Testis (tissue), 3 donors: Measurements from ENCODE around the gene MAMDC2. TPM values are rescaled to one million over a fixed set of nuclear protein-coding genes. Genes with fewer than 3 reads are reported as not detected.

ENCODE experiments used
- DNase-seq: peaks from one replicate; pipeline ENCODE4 v3.0.0-alpha.2; 2019
- H3K27ac ChIP-seq, 2 donors: fragments of 200-600 bp; sonication (generic); one replicate each; pipeline ENCODE4 v1.5.1; 2019
- H3K27me3 ChIP-seq: fragments of 200-600 bp; sonication (generic); one replicate; pipeline ENCODE4 v1.5.1; 2019
- H3K36me3 ChIP-seq: fragments of 200-600 bp; sonication (generic); one replicate; pipeline ENCODE4 v1.5.1; 2017; ENCODE audit warnings: low read depth; ENCODE audit errors: missing control alignments
- H3K4me1 ChIP-seq: fragments of 200-600 bp; sonication (generic); one replicate; pipeline ENCODE4 v1.5.1; 2019
- H3K4me3 ChIP-seq, 2 donors: fragments of 200-600 bp; sonication (generic); one replicate each; pipeline ENCODE4 v1.5.1; 2017 to 2019
- H3K9me3 ChIP-seq: fragments of 200-600 bp; sonication (generic); one replicate; pipeline ENCODE4 v1.5.1; 2017
- POLR2A ChIP-seq: fragments of 450-650 bp; IDR thresholded peaks from one replicate; pipeline ENCODE4 v1.6.1; 2017; ENCODE audit warnings: antibody characterized with exemption, mild to moderate bottlenecking, moderate library complexity
- WGBS, 2 donors: methylation state at CpG; one replicate each; pipeline ENCODE4 v1.1.5; 2018; 5-methylcytosine and 5-hydroxymethylcytosine counted together
- intact Hi-C: fragments of 100-400 bp; cut with DNase I; formaldehyde crosslinking; loops from one replicate; pipeline ENCODE4 v1.15.1; 2023; ENCODE audit warnings: low total_unique reads
- polyA plus RNA-seq: library from polyadenylated mRNA; stranded (reverse); fragments of 350-450 nt; fragmentation: Illumina TruSeq; extraction: RNeasy Lipid Tissue Mini Kit (QIAGEN cat#74804); gene quantifications from one replicate; pipeline ENCODE4 v1.2.3, GENCODE V29; 2014; ENCODE audit warnings: low read depth, low replicate concordance; ENCODE audit not compliant: insufficient read depth
- total RNA-seq, 2 donors: library from RNA; depleted of rRNA; stranded (reverse); fragments of >200 nt; gene quantifications; one replicate each; pipeline ENCODE4 v1.2.3, GENCODE V29; 2016
- TF ChIP-seq, protein P1 (sequence below), 3 experiments: fragments of 450-650 bp in 2 of 3; fragments of 200-600 bp in 1 of 3; sonication (generic) in 1 of 3; IDR thresholded peaks; one replicate each; pipeline ENCODE4 v1.5.1; 2016 to 2019; ENCODE audit warnings: antibody characterized with exemption in 3 of 3, mild to moderate bottlenecking in 2 of 3, moderate library complexity in 1 of 3

The MAMDC2 gene
- total and polyA plus RNA-seq, 3 donors from 2014 or later, result 13.7 to 28.3 (median 15.1) TPM

DNA sequence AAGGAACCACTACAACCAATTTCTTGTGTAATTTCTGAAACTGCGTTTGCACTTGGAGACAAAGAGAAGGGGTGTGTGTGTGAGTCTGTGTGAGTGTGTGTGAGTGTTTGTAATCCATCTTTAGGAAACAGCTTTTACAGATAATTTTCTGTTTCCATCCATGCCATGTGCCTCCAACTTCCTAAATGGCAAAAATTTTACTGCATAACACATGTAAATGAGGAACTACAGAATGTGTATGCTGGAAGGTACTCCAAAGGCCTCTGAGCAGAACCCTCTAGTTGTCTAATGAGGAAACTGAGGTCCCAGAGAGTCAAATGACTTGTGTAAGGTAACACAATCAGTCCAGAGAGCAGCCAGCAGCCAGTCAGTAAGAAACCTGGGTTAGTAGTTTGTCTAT, 20.8 kb downstream of the MAMDC2 start:
- no peaks in the 10 kb centered on the region for H3K9me3 ChIP-seq
- intact Hi-C loops, result no loop called here
- H3K4me1 ChIP-seq, result peaks cover 25% of the 10 kb centered on the region
- no peaks in the 10 kb centered on the region for H3K36me3 ChIP-seq
- H3K4me3 ChIP-seq, result no peak overlapping the region
- H3K27me3 ChIP-seq, result no peaks in the 10 kb centered on the region
- DNase-seq, result no peak
- TF ChIP-seq, protein P1, sequence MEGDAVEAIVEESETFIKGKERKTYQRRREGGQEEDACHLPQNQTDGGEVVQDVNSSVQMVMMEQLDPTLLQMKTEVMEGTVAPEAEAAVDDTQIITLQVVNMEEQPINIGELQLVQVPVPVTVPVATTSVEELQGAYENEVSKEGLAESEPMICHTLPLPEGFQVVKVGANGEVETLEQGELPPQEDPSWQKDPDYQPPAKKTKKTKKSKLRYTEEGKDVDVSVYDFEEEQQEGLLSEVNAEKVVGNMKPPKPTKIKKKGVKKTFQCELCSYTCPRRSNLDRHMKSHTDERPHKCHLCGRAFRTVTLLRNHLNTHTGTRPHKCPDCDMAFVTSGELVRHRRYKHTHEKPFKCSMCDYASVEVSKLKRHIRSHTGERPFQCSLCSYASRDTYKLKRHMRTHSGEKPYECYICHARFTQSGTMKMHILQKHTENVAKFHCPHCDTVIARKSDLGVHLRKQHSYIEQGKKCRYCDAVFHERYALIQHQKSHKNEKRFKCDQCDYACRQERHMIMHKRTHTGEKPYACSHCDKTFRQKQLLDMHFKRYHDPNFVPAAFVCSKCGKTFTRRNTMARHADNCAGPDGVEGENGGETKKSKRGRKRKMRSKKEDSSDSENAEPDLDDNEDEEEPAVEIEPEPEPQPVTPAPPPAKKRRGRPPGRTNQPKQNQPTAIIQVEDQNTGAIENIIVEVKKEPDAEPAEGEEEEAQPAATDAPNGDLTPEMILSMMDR (IDR thresholded peaks at IDR 0.05), result no peak
- no peak for TF ChIP-seq POLR2A
- 94 to 100% methylated on average over 1 of the region's 1 CpG for WGBS, 2 donors
- peak overlapping the region; percentile 40 to 66 for H3K27ac ChIP-seq

DNA sequence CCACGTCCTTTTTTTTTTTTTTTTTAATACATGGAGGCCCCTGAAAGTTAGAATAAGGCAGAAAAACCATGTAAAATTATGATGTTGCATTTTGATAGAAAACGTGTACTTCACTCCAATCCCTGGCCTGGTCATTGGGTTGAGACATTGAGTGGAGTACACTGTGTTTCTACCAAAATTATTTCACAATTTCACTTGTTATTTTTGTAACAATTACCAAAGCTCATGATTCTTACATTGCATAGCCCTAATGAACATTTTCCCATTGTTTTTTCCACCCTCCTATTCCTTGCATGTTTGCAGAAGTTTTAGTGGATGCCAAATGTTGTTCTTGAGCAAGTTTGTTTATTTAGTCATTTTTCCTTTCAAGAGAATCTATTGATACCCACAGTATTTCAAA, 21.9 kb downstream of the MAMDC2 start:
- Histone ChIP-seq H3K9me3 (no peaks in the 10 kb centered on the region), H3K27ac (peak overlapping the region; percentile 75 to 90), H3K4me3 (no peak overlapping the region), H3K4me1 (peaks cover 33% of the 10 kb centered on the region), H3K27me3 (no peaks in the 10 kb centered on the region), H3K36me3 (no peaks in the 10 kb centered on the region)
- intact Hi-C loops, result no loop called here
- DNase-seq, result peak; percentile 31
- TF ChIP-seq, protein P1 (IDR thresholded peaks at IDR 0.05), result no peak
- no peak for TF ChIP-seq POLR2A
- 37 to 54% methylated on average over 2 of the region's 2 CpGs for WGBS, 2 donors

DNA sequence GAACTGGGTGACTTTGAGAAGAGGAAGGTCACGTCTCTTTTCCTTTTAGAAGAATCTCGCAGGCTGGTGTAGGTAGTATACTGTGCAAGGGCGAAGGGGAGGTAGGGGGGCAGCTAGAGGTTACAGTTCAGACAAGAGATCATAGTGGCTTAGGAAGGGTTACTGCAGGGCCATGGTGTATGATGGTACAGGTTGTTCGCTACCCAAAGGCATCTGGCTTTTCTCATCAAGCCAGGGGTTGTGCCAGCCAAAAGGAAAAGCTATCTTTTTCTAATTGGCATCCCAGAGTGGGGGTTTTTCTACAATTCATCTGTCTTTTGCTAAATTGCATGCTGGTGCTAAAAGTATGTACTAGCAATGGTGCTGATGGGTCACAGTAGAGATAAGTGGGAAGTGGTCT, 22.8 kb downstream of the MAMDC2 start:
- H3K27me3 ChIP-seq, result no peaks in the 10 kb centered on the region
- no peaks in the 10 kb centered on the region for H3K9me3 ChIP-seq
- no peaks in the 10 kb centered on the region for H3K36me3 ChIP-seq
- 88 to 90% methylated on average over 4 of the region's 4 CpGs for WGBS, 2 donors
- DNase-seq, result no peak
- H3K27ac ChIP-seq, result peak overlapping the region; percentile 75 to 90
- intact Hi-C loops, result no loop called here
- H3K4me1 ChIP-seq, result peaks cover 33% of the 10 kb centered on the region
- TF ChIP-seq, protein P1 (IDR thresholded peaks at IDR 0.05), result no peak
- no peak for TF ChIP-seq POLR2A
- H3K4me3 ChIP-seq, result no peak overlapping the region

DNA sequence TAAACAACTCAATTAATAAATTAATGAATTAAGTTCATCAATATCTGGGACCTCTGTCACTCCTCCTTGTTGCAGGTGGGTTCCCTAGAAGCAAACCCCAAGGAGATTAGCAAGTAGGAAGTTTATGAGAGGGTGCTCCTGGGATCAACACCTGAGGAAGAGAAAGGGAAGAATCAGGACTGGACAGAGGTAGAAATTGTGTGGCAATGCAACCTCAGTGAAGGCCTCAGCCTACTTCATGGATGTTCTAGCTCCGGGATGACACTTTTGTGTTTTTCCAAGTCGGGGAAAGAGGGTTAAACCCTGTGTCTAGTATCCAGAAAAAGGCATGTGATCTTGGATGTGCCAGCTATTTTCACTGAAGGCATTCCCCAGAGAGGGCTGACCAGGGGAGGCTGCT, 23.2 kb downstream of the MAMDC2 start:
- Histone ChIP-seq H3K27me3 (no peaks in the 10 kb centered on the region), H3K36me3 (no peaks in the 10 kb centered on the region), H3K27ac (peak overlapping the region in 1 of 2 donors; percentile 90), H3K4me3 (no peak overlapping the region), H3K9me3 (no peaks in the 10 kb centered on the region), H3K4me1 (peaks cover 33% of the 10 kb centered on the region)
- 88 to 93% methylated on average over 2 of the region's 2 CpGs for WGBS, 2 donors
- intact Hi-C loops, result no loop called here
- DNase-seq, result no peak
- TF ChIP-seq, protein P1 (IDR thresholded peaks at IDR 0.05), result no peak
- TF ChIP-seq POLR2A, result no peak

DNA sequence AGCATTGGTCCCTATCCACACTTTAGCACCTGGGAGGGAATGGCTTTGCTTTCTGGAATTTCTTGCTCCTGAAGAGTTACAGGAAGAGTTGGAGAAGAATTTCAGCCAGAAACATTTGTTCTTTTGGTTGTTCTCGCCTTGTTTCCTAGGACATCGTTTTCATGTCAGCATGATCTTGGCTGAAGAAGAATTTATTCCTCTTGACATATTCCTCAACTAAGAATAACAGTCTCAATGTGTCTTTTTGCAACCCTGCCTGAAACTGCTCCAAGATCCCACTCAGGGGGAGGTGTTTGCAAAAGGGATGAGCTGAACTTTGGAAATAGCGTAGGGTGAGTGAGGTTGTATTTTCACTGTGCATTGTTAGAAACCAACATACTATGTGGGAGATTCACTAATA, 26.1 kb downstream of the MAMDC2 start:
- intact Hi-C loops, result no loop called here
- H3K27me3 ChIP-seq, result no peaks in the 10 kb centered on the region
- 39 to 45% methylated on average over 3 of the region's 3 CpGs for WGBS, 2 donors
- peak overlapping the region; percentile 33 to 90 for H3K27ac ChIP-seq
- peaks cover 40% of the 10 kb centered on the region for H3K4me1 ChIP-seq
- no peaks in the 10 kb centered on the region for H3K9me3 ChIP-seq
- DNase-seq, result no peak
- no peaks in the 10 kb centered on the region for H3K36me3 ChIP-seq
- no peak overlapping the region for H3K4me3 ChIP-seq
- TF ChIP-seq POLR2A, result no peak
- TF ChIP-seq, protein P1 (IDR thresholded peaks at IDR 0.05), result no peak
